ENCODE results near the gene TBC1D5.

TBC1D5 gene

DNA sequence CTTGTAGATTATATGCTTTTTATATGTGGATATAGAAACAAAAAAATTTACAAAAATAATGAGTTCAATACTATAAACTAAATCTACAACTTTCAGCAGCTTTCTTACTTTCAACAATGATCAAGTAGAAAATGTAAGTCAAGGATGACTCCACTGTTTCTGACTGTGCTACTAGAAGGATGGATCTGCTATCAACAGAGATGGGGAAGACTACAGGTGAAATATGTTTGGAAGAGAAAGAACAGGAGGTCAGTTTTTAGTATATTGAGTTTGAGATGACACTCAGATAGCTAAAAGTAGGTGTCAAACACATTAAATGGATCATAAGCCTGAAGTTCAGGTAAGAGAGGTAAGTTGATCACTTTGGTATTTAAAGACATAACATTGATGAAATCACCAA, 107.5 kb downstream of the TBC1D5 start:
- no peak overlapping the region for H3K4me3 ChIP-seq (ENCODE audit: low read depth, low read length)
- DNase-seq (ENCODE audit: low read depth), result no peak
- TF ChIP-seq MYC (IDR thresholded peaks at IDR 0.05; ENCODE audit: low read depth, low read length) (no peak), CTCF (IDR thresholded peaks at IDR 0.05; ENCODE audit: low read depth, low read length) (no peak), POLR2A (IDR thresholded peaks at IDR 0.05; ENCODE audit: extremely low read depth, insufficient read length) (no peak)
- TF ChIP-seq, protein P1, sequence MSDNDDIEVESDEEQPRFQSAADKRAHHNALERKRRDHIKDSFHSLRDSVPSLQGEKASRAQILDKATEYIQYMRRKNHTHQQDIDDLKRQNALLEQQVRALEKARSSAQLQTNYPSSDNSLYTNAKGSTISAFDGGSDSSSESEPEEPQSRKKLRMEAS (IDR thresholded peaks at IDR 0.05; ENCODE audit: low read depth, low read length), result no peak

- TF ChIP-seq CTCF (IDR thresholded peaks at IDR 0.05; ENCODE audit: low read depth, low read length) (no peak), MYC (IDR thresholded peaks at IDR 0.05; ENCODE audit: low read depth, low read length) (no peak), POLR2A (IDR thresholded peaks at IDR 0.05; ENCODE audit: extremely low read depth, insufficient read length) (no peak)
- TF ChIP-seq, protein P1 (IDR thresholded peaks at IDR 0.05; ENCODE audit: low read depth, low read length), result no peak
- no peak for DNase-seq (ENCODE audit: low read depth)
- no peak overlapping the region for H3K4me3 ChIP-seq (ENCODE audit: low read depth, low read length)
Observed at GRCh38 chr3:17634201-17634600, 108.2 kb downstream of the TBC1D5 start.

DNA sequence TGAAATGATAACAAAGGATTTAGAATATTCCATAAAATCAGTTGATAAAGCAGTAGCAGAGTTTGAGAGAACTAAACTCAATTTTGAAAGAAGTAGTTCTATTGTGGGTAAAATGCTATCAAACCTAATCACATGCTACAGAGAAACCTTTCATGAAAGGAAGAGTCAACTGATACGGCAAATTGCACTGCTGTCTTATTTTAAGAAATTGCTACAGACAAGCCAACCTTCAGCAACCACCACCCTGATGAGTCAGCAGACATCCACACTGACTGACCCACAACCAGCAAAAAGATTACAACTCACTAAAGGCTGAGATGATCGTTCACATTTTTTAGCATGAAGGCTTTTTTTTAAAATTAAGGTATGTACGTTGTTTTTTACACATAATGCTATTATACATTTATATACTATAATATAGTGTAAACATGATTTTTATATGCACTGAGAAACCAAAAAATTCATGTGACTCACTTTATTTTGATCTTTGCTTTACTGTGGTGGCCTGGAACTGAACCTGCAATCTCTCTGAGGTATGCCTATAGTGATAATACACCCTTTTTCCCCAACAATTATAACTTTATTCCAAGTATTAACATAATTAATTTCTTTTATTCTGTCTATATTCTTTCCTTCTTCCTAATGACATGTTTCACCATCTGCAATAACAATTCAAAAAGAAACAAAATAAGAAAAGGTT, 109.9 kb downstream of the TBC1D5 start:
- no peak for TF ChIP-seq CTCF (IDR thresholded peaks at IDR 0.05; ENCODE audit: low read depth, low read length)
- peak; percentile 72 for DNase-seq (ENCODE audit: low read depth)
- no peak overlapping the region for H3K4me3 ChIP-seq (ENCODE audit: low read depth, low read length)

DNA sequence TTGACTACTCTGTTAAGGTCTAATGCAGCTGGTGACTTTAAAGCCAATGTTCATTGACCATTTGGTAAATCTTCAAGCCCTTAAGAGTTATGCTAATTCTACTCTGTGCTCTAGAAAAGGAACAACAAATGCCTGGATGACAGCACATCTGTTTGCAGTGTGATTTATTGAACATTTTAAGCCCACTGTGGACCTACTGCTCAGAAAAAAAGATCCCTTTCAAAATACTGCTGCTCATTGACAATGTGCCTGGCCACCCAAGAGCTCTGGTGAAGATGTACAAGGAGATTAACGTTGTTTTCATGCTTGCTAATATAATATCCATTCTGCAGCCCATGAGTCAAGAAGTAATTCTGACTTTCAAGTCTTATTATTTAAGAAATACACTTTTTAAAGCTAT, 110.8 kb downstream of the TBC1D5 start:
- DNase-seq (ENCODE audit: low read depth), result no peak
- H3K4me3 ChIP-seq (ENCODE audit: low read depth, low read length), result no peak overlapping the region
- TF ChIP-seq MYC (IDR thresholded peaks at IDR 0.05; ENCODE audit: low read depth, low read length), result no peak
- TF ChIP-seq POLR2A (IDR thresholded peaks at IDR 0.05; ENCODE audit: extremely low read depth, insufficient read length), result no peak
- TF ChIP-seq CTCF (IDR thresholded peaks at IDR 0.05; ENCODE audit: low read depth, low read length), result no peak
- TF ChIP-seq, protein P1 (IDR thresholded peaks at IDR 0.05; ENCODE audit: low read depth, low read length), result no peak

DNA sequence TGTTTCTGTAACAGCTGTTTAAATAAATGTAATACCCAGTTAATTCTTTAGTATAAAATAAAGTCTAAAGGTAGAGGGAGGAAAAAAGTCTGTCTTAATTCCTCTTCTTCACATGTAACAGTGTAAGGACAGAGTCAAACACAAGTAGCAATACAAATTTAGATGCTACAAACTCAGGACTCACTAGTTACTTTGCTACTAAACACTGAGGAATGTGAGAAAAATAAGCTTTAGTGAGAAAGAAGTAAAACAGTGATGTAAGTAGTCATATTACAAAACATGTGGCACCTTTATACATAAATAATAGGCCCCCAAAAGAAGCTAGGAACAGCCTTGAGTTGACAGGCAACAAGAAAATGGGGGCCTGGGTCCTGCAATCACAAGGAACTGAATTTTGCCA, 113.0 kb downstream of the TBC1D5 start:
- TF ChIP-seq POLR2A (IDR thresholded peaks at IDR 0.05; ENCODE audit: extremely low read depth, insufficient read length), result no peak
- TF ChIP-seq, protein P1 (IDR thresholded peaks at IDR 0.05; ENCODE audit: low read depth, low read length), result no peak
- no peak for TF ChIP-seq MYC (IDR thresholded peaks at IDR 0.05; ENCODE audit: low read depth, low read length)
- TF ChIP-seq CTCF (IDR thresholded peaks at IDR 0.05; ENCODE audit: low read depth, low read length), result no peak
- no peak overlapping the region for H3K4me3 ChIP-seq (ENCODE audit: low read depth, low read length)
- no peak for DNase-seq (ENCODE audit: low read depth)

DNA sequence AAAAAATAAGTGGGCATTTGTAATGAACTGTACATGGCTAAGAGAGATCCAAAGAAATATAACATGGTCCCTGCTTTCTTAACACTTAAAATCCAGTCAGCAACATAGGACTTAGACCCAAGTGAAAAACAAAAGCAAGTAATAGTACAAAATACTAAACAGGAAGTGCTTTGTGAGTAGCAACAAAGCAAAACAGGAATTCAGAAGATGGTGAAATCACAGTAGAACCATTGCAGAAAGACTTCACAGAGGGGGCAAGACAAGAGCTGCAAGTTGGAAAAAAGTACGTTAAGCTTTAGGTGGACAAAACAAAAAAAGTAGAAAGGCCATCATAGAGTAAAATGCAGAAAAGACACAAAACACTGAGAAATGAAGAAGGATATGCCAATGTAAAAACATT, 116.0 kb downstream of the TBC1D5 start:
- peak; percentile 21 for DNase-seq (ENCODE audit: low read depth)
- H3K4me3 ChIP-seq (ENCODE audit: low read depth, low read length), result no peak overlapping the region
- TF ChIP-seq CTCF (IDR thresholded peaks at IDR 0.05; ENCODE audit: low read depth, low read length) (no peak), MYC (IDR thresholded peaks at IDR 0.05; ENCODE audit: low read depth, low read length) (no peak), POLR2A (IDR thresholded peaks at IDR 0.05; ENCODE audit: extremely low read depth, insufficient read length) (no peak)
- TF ChIP-seq, protein P1 (IDR thresholded peaks at IDR 0.05; ENCODE audit: low read depth, low read length), result no peak

Measured in NB4 (cell line).